Activated T-helper 1 cell treated with Interleukin-2 at 50 U/mL for 16 hours (primary cell): ENCODE results near the gene TSPO.

ENCODE experiments used
- DNase-seq: peaks from one replicate; pipeline ENCODE4 v3.0.0-alpha.2; 2020; ENCODE audit warnings: low read depth

Gene TSPO

GRCh38 chr22:43179146-43179910, 28.0 kb downstream of the TSPO start:
- no peak for DNase-seq

DNA sequence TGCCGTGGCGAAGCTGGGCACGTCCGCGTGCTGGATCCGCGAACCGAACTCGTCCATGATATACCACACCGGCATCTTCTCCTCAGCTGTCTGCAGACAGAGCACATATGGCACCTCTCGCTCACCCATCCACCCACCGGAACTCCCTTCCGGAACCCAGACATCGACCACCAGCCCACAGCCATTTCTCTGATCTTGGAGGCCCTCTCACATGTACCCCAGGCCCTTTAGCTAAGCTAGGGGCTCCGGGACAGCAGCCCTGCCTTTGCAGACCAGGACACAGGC, 28.5 kb downstream of the TSPO start:
- DNase-seq, result no peak

DNA sequence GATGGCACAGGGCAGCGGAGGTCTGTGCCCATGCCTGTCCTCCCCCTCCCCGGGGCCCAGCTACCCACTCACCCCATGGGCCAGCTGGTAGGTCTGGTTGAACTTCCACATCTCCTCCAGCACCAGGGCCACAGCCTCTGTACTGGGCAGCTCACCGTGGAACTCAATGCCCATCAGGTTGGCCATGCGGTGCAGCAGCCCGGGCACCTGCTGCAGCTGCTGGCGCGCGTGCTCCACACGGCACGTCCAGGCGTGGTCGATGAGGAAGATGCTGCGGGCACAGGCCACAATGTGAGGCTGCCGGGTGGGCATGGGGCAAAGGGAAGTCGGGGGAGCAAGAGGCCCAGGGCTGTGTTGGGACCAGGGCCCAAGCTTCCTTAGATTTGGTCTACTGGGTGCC, 29.3 kb downstream of the TSPO start:
- no peak for DNase-seq

- no peak for DNase-seq
Observed at GRCh38 chr22:43181321-43182076, 30.1 kb downstream of the TSPO start.

DNA sequence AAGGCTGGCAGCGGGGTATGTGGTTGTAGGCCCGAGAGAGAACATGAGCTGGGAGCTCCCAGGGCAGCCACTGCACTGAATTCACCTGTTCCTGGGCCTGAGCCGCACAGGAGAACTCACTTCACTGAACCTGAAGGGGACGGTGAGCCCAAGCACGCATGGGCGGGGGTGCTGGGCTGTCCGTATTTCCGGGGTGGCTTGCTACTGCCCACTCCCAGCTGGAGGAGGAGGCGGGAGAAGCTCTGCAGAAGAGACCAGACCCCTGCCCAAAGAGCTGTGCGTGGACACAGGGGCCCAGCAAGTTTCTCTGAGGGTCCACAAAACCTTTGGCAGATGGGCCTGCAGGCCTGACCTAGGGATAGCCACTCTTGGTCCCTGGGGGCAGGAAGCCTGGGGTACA, 30.8 kb downstream of the TSPO start:
- DNase-seq, result no peak

GRCh38 chr22:43182726-43183125, 31.4 kb downstream of the TSPO start:
- no peak for DNase-seq

DNA sequence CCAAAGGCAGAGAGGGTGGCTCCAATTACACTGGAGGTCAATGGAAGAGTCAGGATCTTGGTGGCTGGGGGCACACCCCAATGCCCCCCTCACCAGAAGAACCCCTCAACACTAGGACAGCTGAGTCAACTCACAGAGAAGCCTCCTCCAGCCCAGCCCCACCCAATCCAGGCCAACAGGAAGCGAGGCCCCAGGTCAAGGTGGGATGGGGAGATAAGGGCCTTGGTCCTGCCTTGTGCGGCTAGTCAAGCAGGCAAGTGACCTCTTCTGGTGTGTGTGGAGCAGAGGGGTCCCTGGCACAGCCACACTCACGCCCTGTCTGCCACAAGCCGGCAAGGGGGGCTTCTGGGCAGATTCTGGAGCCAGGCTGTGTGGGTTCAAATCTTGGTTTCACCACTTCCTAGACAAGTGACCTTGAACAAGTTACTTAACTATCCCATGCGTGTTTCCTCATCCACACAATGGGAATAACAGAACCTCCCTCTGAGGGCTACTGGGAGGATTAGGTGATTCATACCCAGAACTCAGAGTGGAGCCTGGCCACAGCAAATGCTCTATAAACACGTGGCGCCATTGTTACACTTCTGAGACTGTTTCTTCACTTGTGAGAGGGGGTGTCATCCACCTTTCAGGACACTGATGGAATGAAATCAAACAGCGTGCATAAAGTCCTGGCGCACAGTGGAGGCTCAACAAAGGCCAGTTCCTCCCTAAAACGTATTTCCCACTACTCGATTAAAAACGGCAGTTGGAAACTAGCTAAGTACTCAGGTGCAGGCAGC, 32.3 kb downstream of the TSPO start:
- no peak for DNase-seq

GRCh38 chr22:43185860-43186261, 34.5 kb downstream of the TSPO start:
- no peak for DNase-seq

GRCh38 chr22:43186272-43187170, 35.2 kb downstream of the TSPO start, which contains the start of gene TTLL12:
TSS of gene TTLL12 (minus strand) at chr22:43187134. CDS start at chr22:43187069, 65 bp downstream.
- peak; percentile 58 for DNase-seq

DNA sequence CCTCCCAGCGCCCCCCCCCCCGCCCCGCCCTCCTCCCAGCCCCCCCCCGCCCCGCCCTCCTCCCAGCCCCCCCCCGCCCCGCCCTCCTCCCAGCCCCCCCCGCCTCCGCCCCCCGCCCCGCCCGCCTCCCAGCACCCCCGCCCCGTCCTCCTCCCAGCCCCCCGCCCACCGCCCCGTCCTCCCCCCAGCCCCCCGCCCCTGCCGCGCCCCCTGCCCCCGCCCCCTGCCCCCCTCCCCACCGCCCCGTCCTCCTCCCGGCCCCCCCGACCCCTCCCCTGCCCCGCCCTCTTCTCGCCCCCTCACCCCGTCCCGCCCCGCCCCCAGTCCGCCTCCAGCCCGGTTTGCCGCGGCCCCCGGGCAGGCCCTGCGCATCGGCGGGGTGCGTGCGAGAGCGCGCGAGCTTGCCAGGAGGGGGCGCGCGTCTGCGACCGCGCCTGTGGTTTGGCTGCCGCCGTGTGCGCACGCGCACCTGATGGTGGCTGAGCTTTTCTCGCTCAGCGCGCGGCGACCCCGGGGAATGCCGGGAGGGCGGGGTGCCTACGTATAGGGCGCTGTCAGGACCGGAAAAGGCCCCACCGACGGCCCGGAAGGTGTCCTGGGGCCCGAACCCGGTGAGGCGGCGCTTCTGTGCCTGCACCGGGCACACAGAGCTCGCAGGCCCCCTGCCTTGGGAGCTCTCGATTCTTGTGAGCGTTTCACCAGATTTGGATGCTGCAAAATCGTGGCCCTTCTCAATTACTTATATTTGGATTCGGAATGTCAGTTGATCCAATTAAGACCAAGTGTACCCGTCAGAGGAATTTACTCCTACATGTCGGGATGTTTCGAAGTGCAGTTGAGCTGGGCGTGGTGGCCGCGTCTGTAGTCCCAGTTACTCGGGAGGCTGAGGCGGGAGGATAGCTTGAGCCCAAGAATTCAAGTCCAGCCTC, 36.1 kb downstream of the TSPO start:
- peak; percentile 97 for DNase-seq

DNA sequence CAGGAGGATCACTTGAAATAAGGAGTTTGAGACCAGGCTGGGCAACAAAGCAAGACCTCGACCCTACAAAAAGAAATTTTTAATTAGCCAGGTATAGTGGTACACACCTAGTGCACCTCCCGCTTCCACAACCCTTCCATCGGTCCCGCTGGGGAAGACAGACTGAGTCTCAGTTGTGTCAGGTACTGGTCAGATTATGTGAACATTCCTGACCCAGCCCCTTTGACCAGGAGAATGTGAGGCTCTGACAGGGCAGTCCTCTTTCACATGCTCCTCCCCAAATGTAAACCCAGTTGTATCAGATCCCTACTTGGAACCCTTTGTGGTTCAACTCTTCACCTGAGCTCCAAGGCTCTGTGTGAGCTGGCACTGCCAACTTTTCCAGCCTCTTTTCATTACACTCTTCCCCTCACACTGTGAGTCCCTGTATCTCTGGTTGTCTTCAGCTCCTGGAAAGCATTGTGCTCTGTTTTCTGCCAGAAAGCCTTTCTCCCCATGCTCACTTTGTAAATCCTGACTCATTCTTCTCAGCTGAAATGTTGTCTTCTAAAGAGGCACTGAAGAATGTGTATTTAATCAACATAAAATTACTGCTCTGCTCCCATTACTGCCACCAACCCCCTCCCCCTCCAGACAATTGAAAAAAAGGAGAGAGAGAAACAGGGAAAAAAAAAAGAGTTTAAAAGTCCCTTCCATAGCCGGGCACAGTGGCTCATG, 37.6 kb downstream of the TSPO start:
- no peak for DNase-seq

- DNase-seq, result no peak
Observed at GRCh38 chr22:43191831-43192230, 40.5 kb downstream of the TSPO start.

GRCh38 chr22:43197271-43197941, 46.0 kb downstream of the TSPO start:
- DNase-seq, result no peak

- no peak for DNase-seq
Observed at GRCh38 chr22:43198126-43198525, 46.8 kb downstream of the TSPO start.

DNA sequence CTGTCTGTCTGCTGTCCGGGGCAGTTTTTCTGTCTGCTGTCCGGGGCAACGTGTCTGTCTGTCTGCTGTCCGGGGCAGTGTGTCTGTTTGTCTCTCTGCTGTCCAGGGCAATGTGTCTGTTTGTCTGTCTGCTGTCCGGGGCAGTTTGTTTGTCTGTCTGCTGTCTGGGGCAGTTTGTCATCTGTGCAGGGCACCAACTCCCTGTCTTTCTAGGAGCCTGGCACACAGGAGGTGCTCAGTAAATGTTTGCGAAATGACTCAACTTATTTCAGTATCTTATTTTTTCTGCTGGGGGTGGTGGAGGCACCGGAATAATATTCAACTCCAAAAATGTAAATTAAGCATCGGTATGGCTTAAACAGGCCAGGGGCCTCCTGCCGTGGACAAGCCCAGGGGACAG, 47.6 kb downstream of the TSPO start:
- DNase-seq, result no peak

- no peak for DNase-seq
Observed at GRCh38 chr22:43199541-43199940, 48.2 kb downstream of the TSPO start.

DNA sequence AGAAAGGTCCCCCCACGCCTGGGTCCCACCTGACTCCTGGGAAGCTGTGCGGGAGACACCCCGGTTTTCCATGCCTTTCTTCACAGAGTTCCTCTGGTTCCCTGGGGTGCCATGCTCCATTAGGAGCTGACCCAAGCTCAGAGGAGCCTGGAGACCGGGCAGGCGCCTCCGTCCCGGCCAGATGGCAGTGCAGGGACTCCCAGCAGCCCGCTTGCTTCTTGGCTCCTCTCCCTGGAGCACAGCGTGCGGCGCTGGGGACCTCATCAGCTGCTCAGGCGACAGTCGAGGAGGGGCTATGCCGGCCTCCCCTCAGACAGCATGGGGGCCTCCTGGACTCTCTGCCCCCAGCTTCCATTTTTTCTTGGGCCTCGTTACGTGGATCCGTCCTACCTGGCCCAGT, 48.7 kb downstream of the TSPO start:
- no peak for DNase-seq

DNA sequence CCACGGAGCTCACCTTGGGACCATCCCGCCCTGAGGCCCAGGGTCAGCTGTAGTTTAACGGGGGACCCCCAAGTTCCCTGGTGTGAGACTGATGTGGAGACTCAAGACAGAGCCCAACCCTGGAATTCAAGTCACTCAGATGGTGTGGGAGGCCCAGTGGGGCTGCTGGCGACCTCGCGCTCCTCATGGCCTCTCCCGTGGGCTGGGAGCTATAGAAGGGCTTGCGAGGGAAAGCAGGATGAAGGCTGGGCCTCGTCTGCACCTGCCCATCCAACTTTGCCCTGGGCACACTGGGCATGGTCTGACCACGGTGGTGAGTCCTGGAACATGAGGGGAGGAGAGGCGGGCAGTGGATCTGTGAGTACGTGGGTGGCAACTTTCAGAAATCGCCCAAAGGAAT, 49.2 kb downstream of the TSPO start:
- no peak for DNase-seq

DNA sequence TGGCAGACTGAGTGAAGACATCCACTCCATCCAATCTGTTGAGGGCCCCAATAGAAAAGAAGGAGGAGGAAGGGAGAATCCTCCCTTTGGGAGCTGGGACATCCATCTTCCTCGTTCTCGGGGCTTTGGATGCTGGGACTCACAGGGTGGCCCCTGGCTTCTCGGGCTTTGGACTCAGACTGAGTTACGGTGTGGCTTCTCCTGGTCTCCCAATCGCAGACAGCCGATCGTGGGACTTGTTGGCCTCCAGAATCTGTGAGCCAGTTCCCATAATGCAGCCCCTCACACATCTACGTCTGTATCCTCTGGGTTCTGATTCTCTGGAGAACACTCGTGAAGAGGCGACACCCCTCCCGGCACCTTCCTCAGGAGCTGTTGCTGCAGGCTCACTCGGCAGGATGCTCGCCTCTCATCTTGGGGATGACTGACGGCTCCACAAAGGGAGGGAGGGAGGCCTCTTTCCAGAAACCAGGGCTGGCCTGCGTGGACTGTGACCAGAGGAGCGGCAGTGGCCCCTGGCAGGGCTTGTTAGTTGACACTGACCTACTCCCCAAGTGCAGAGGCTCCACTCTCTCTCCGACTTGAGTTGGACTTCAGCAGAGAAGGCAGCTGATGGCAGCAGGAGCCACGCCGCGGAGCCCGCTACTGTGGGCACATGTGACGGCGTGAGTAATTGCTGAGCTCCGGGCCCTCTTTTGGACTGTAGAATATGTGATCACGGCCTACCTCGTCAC, 50.3 kb downstream of the TSPO start:
- no peak for DNase-seq
